Nucleus accumbens (tissue), 56 donors: ENCODE data around the gene SCAI.
"Not testable (repeated sequence)": the region's sequence is repeated elsewhere in the genome, so short reads cannot be mapped to it uniquely, and the experiment has no call there.

Source experiments
- DNase-seq, 56 donors: peaks; one replicate each; lab custom pipeline; 2025; lab: John Stamatoyannopoulos, UW

SCAI gene

DNA sequence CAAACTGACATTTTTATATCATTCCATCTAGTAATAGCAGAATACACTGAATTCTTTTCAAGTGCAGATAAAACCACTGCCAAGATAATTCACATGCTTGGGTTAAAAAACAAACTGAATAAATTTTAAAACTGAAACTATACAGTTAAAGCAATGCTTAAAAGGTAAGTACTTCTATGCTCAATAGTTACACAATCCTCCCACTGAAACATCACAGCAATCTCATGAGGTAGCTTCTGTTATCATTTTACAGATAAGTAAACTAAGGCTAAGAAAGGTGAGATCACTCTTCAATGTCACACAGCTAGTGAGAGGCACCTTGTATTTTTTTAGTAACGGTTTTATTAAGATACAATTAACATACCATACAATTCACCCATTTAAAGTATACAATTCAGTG, 189.1 kb downstream of the SCAI start:
- DNase-seq, result no peak

DNA sequence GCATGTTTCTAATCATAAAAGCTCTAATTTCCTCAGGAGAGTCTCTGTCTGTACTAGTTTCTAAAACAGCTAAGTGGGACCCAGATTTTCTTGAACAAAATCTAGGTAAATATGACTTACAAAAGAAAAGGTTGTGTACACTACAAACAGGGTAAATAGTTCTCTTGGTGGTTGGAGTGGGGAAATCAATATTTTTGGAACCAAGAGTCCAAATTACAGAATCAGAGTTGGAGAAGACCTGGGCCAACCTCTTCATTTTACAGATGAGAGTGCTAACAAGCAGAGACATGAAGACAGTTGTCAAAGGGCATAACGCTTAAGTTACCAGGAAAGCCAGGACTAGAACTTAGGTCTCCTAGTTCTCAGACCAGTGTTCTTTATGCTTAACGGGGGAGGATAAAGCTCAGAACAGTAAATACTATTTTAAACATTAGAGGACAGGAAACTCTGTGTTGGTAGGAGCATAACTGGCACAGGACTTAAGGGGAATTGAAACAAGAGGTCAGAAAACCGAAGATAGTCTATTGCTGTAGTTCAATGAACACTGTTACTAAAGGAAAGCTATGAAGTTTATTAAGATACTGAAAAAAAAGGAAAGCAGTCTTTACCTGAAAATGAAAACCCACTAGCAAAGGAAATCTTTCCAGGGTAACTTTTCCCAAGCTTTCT, 193.1 kb downstream of the SCAI start:
- DNase-seq, result no peak

DNA sequence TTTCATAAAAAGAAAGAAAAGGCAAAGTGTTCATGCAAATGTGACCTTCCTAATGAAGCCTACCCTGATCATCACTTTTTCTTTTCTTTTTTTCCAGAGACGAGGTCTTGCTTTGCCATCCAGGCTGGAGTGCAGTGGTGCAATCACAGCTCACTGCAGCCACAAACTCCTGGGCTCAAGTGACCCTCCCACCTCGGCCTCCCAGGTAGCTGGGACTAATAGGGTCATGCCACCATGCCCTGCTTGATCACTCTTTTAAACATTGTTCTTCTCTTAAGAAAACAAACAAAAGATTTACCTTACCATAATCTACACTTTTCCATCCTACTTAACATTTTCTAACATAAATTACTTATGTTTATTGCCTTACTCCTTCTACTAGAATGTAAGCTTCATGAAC, 193.9 kb downstream of the SCAI start:
- no peak for DNase-seq

DNA sequence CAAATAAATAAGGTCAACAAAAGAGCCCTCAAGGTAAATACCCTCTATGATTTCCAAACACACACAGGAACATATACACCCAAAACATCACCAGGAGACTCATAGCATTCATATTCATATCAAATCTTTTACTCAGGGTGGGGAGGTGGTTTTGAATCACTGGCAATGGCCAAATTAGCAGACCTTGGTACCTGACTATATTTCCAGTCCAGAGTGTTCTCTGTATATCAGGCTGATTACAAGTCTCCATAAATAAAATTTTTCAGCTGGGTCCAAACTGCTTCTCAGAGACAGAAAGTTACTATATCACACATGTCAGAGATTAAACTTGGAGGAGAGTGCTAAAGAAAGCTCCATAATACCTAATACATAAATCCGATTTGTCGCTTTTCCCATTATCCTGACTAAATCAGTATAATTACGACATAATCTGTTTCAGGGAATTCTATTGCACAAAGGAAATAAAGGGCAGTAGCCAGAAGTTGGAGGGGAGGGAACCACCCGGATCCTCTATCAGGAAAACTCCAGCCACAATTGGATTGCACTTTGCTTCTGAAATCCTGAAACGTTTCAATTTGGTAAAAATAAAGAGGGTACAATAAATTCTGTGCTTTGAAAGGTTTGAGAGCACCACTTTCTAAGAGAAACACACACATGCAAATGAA, 195.5 kb downstream of the SCAI start:
- DNase-seq, result no peak

DNA sequence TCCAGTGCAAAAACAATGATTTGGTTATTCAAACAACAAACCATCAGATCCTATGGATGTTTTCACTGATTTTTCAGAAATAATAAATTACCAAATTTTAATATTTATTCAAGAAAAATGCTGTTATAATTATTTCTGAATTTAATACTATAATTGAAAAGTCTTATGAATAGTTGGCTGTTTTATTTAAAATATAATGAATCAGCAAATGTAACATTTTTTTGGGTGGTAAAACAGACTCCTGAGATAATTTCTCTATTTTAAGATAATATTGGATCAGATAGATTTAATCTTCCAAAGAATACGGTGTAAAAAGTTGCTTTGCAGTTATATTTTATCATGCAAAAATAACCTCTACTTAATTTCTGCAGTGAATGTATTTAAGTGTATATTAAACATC, 197.2 kb downstream of the SCAI start:
- DNase-seq, result no peak

DNA sequence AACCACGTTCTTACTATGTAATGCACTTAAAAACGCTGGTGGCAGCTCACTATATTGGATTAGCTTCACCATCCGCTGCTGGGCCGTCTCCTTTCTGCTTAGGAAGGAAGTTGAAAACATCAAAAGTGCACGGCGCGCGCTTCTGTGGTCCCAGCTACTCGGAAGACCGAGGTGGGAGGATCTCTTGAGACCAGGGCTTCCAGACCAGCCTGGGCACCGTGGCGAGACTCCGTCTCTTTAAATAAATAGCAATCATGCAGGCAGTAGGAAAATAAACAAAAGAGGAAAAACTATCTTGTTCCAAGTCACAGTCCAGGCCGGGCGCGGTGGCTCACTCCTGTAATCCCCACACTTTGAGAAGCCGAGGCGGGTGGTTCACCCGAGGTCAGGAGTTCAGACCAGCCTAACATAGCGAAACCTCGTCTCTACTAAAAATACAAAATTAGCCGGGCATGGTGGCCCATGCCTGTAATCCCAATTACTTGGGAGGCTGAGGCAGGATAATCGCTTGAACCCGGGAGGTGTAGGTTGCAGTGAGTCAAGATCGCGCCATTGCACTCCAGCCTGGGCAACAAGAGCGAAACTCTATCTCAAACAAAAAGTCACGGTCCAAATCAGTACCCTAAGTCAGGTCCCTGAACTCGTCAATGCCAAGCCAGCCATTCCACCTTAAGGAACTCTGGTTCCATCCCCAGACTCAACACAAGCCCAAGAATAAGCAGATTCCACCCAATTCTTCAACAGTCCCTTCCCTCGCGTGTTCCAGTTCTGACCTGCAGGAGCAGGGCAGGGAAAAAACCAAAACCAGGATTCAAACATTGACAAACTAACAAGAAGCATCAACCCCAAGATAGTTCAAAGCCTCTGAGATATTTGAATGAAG, 201.4 kb downstream of the SCAI start:
- peak in 33 of 56 donors; percentile 2 to 74 (median 43) for DNase-seq

DNA sequence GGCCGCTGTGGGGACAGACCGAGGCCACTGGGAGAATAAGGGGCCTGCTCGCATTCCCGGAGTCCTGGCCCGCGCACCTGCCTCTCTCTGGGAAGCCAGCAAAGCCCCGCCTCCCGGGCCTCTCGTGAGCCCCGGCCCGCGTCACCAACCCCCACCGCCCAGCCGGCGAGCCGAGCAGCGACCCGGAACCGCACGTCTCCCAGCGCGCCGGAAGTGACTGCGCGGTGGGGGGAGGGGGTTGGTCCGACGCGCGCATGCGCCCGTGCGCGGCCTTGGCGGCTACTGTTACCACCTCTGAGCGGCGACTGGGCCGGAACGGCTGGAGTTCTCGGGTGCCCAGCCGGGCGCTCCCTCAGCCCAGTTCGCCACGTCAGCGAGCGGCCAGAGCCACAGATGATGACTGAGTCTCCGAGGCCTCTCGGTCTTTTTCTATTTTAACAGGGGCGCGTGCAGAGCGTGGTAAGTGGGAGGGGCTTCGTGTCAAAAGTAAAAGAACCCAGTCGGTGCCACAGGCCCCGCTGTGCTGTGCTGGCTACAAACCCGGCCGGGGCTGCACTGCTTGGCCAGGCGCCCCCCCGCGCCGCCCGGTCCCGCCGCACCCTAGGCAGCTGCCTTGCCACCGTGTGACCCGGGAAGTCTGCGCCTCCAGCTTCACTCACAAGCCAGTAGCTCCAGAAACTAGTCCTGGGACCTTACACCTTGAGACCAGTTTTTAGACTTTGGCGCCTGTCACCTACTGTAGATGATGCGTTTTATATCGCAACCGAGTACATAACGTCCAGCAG, 202.2 kb downstream of the SCAI start, which contains the start of gene GOLGA1:
TSS of gene GOLGA1 (minus strand) at position 190 of the 785 bp plus-strand sequence. CDS start 2,372 bp downstream, outside the sequence.
- peak; percentile 29 to 96 (median 90) for DNase-seq

DNA sequence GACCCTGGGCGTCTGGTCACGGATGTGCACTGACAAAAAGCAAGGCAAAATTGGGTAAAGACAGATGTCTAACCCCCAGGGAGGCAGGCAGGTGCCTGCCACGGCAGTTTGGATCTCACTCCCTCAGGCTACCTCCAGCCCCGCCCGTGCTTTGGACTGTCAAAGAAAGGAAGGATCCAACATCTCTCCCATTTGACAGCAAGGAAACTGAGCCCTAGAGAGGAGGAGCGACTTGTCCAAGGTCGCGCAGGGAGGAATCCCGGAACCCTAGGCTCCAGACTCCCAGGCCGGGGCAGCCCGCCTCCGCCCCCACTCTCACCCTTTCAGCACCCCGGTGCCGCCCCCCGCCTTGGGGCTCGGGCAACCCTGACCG, 202.8 kb downstream of the SCAI start:
- DNase-seq, result peak in 2 of 56 donors; percentile 51 to 65

DNA sequence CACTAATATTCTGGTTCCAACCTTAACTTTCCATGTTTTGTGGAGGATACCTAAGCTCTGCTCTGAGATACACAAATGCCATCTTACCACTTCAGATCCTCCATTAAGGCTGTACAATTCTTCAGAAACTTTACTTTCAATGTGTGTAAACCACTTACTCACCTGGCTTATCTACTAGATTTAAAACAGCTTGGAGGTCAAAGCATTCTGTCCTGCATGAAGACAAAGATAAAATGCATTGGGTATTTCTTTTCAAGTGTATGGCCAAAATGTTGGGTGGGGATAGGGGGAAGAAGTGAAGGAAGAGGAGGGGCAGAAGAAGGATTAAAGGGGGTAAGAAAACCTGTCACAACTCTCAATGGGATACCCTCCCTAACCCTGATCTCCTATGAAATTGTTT, 203.4 kb downstream of the SCAI start:
- no peak for DNase-seq

DNA sequence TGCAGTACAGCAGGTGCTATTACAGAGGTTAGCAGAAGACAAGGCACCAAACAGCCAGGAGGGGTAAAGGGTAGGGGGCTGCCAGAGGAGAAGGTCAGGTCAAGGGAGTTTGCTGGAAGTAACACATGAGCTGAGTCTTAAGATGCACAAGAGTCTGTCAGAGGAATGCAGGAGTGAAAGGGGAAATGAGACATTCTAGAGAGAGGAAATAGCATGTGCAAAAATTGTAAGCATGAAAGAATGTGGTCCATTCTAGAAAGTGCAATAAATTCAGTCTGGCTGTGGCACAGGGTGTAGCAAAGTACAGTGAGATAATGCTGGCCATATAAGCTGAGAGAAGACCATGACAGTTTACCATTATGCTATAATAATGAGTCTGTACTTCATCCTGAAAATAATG, 209.0 kb downstream of the SCAI start:
- DNase-seq, result no peak

DNA sequence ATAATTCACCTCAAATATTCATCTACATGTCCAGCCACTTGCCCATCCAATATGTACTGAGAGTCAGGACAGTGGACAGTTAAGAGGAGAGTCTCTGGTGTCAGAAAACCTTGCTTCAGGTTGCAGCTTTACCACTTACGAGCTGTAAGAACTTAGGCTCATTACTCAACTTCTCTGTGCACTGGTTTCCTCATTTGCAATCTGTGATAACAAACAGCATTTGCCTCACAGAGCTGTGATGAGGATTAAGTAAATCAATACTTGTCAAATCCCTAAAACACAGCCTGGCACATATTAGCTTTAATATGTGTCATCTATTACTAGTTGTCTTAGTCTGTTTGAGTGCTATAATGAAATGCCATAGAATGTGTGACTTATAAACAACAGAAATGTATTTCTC, 211.0 kb downstream of the SCAI start:
- DNase-seq, result no peak

DNA sequence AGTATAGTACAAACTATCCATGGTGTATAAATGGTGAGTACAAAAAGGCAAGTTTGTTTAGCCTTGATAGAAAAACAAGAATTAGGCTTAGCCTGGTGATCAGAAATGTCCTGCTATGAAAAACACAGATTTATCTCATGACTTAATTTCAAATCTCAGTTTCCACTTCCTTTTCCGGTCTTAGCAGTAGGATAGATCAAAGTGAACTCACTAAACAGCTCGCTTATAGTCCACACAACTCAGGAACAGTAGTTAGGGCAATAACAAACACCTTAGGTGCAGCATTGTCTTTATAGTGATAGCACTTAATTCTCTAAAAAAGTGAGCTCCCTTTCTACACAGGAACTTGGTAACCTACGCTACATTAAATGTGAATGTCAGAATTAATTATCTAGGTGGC, 213.9 kb downstream of the SCAI start:
- DNase-seq, result no peak

DNA sequence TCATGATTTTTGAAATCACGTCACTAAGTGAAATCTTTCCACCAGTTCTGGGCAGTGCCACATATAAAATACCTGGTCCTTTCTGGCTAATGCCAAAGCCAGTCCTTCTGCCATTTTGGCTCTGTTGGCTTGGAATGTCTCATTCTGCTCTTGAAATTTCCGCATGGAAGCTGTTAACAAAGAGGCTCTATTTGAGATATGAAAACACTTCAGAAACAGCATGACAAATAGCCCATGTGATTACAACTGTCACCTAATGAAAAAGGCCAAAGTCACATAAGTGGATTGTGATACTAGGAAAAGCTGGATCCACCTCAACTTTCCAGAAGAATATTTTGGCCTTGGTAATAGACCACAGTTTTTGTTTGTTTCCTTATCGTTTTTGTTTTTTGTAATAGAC, 215.2 kb downstream of the SCAI start:
- DNase-seq, result no peak

DNA sequence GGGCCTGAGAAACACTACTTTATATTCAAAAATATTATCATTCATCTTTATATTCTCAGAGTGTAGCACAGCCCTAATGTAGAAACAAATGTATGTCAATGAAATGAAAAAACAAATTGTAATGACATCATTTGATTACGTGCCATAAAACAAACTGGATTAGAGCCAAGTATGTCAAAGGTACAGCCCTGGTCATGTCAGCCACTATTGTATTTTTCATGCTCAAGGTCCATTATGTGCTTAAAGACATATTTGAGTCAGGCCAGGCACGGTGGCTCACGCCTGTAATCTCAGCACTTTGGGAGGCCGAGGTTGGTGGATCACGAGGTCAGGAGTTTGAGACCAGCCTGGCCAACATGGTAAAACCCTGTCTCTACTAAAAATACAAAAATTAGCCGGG, 222.9 kb downstream of the SCAI start:
- not testable (repeated sequence) for DNase-seq

DNA sequence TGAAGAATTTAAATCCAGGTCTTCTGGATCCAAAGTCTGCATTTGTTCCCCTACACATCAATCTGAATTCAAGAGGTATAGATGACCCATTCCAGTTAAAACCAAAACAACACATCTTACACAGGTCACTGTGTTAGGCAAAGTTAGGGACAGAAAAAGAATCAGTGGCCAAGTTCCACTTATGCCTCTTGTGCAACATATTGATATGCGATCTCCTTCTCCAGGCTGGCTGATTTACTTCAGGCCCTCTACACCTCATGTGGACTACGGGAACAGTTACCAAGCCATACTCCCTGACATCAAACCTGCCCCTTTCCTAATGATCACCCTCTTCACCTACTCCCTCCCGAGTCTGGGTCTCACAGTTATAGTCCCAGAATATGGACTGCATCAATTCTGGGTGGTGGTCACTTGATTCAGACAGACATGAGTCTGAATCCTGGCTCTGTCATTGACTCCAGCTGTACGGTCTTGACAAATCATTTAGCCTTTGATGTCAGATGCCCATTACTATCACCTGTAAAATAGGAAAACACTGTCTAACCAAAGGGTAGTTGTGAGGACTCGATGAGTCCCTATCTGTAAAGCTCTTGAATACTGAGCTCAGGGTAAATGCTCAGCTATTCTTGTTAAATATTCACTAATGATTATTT, 228.4 kb downstream of the SCAI start:
- DNase-seq, result no peak

DNA sequence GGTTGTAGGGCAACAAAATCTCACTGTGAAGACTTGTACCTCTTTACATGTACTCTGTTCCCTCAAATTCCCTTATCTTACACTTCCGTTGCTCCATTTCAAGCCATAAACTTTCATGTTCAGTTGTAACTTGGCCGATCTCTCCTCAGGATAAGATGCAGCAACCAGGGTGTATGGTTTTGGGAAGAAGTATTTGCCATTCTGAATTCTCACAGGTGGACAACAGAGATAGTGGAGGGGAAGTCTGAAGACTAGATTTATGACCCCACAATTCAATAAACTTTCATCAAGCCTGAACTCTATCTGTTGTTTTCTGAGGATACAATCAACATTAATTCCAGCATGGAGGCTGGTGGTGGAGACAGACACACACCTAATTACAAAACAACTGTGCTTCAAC, 229.9 kb downstream of the SCAI start:
- no peak for DNase-seq

DNA sequence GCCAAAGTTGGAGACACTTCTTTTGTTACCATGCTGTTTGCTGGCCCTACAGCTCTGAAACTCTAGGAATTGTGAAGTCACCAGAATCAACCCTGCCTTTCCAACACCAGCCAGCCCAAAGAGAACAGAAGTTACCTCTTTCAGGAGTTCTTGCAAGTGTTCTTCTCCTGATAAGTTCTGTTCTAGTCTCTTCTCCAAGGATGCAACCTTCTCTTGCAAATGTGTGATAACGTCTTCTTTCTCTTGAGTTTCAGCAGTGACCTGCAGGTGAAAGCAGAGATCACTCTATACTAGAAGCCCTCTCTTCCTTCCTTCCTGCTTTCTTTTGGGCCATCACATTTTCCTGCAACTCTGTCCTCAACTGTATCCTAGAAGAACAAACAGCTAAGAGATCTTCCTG, 231.6 kb downstream of the SCAI start:
- DNase-seq, result no peak

DNA sequence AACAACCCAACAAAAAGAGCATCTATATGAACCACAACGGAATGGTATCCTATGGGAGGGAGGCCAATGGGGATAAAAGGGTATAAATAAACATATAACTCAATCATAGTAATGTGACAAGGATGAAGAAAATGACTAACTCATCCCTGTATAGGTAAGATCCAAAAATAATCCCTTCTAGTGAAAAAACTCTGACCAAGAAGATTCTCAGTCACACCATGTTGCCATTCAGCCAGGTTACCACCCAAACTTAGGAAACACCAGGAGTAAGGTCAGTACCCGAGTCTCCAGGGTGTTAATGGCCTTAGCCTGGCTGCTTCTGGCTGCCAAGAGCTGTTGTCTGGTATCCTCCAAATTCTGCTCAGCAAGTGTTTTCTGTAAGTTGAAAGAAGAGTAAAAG, 235.2 kb downstream of the SCAI start:
- no peak for DNase-seq

DNA sequence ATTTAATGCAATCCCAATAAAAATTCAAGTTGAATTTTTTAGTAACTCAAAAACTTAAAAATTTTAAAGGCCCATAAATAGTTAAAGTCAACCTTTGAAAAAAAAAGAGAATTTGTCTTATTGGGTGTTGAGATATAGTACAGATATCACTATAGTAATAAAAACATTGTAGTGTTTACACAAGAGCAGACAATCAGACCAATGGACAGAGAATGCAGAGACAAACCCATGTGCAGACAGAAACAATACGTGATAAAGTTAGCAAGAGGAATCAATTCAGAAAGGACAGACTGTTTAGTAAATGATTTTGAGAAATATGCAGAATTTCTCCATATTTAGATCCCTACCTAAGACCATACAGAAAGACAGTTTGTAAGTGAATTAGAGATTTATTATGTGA, 236.4 kb downstream of the SCAI start:
- no peak for DNase-seq

DNA sequence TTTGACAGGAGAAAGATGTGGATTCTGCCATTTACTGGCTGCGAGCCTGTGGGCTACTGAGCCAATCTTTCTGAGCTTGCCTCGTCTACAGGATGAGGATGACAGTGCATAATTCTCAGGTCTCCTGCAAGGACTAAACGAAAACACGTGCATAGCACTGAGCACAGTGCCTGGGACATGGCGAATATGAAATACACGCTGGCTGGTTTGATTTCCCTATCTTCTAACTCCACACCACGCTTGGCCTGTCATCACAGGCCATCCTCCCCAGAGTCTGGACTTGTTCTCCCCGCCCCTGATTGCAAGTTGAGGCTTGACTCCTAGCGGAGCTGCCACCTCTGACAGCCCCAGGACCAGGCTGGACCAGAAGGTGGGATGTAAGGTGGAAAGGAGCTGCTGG, 243.5 kb downstream of the SCAI start:
- DNase-seq, result no peak
